Subcutaneous adipose tissue (tissue), 4 donors: ENCODE measurements around the gene SEMA4G. TPM values are rescaled to one million over a fixed set of nuclear protein-coding genes. Genes with fewer than 3 reads are reported as not detected.

Source experiments
- small RNA-seq: library from RNA; depleted of rRNA; stranded (forward); fragments of <200 nt; gene quantifications from one replicate; pipeline ENCODE3, GENCODE V24; 2016
- total RNA-seq, 4 donors: library from RNA; depleted of rRNA; stranded (reverse); fragments of >200 nt; gene quantifications; one replicate each; pipeline ENCODE4 v1.1.0, GENCODE V29; 2016
- TF ChIP-seq, protein P1 (sequence below): fragments of 450-650 bp; IDR thresholded peaks from one replicate; pipeline ENCODE4 v1.5.1; 2016; ENCODE audit warnings: low read depth, mild to moderate bottlenecking, control low read depth, antibody characterized with exemption, moderate library complexity

Gene SEMA4G
- total RNA-seq, 4 donors from 2014 or later = under 0.01 to 5.7 (median 0.51) TPM; not detected in 1

DNA sequence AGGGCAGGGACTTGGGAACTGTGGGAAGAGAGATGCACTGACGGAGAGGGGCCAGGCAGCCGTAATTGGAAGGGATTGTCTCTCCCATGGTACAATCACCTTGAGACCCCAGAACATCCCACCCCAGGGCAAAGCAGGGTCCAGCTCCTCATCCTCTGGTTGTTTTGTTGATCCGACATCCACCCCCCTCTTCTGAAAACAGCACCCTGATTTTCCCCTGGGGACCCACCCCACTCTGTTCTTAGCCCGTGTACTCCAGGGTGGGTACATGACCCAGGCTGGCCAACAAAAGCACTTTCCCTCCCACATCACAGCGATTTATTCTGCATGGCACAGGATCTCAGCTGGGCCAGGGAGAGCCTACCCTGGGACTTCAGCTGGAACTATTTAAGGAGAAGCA lies 47.5 kb downstream of the SEMA4G start:
- TF ChIP-seq, protein P1, sequence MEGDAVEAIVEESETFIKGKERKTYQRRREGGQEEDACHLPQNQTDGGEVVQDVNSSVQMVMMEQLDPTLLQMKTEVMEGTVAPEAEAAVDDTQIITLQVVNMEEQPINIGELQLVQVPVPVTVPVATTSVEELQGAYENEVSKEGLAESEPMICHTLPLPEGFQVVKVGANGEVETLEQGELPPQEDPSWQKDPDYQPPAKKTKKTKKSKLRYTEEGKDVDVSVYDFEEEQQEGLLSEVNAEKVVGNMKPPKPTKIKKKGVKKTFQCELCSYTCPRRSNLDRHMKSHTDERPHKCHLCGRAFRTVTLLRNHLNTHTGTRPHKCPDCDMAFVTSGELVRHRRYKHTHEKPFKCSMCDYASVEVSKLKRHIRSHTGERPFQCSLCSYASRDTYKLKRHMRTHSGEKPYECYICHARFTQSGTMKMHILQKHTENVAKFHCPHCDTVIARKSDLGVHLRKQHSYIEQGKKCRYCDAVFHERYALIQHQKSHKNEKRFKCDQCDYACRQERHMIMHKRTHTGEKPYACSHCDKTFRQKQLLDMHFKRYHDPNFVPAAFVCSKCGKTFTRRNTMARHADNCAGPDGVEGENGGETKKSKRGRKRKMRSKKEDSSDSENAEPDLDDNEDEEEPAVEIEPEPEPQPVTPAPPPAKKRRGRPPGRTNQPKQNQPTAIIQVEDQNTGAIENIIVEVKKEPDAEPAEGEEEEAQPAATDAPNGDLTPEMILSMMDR = no peak

DNA sequence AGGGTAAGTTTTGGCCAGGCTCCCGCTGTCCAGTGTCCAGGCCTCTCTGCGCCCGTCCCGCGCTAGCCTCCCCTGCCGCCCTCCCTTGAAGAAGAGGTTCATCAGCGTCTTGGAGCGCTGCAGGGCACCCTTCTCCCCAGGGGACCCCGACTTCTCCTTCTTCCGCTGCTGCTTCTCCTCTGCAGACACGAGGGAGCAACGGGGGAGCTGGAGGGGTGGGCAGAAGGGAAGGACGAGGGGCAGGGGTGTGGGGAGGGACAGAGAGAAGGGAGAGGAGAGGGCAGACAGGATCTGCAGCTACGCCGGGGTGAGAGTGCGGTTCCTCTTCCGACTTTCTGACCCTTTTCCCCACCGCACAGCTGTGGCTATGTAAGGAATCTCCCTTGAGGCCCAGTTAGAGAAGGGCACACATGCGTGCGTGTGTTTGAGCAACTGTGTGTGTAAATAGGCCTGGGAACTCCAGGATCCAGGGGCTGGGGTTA lies 48.9 kb downstream of the SEMA4G start:
- TF ChIP-seq, protein P1 = no peak

DNA sequence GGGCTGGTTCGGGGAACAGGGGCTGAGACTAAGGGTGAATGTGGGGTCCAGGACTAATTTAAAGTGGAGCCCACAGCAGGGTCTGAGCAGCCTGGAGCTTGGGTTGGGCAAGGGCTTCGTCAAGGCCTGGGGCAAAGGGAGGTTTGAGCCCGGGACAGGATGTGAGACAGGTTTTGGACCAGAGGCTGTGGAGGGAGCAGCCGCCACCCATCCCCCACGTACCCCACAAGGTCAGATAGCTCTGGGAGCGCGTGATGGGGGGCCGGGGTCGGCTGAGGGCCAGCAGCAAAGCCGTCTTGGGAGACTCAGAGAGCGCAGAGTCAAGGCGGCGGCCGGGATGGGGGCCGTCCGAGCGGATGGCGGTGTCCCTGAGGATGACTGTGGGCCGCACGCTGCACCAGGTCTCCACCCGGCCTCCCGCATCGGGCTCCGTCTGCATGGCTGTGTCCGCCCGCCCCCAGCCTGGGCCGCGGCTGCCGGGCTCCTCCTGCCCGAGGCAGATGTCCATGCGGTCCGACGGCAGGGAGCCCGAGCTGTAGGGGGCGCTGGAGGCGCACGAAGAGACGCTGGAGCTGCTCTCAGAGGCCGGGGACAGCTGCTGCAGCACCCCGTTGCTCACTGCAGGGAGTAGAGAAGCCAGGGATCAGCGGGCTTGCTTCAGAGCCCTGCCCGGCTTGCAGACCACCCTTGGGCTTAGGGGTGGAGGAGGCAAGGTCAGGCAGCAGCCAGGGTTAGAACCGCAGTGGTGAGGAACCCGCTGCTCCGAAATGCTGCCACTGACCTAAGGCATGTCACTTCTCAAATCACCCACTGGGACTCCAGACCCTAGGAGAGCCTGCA lies 49.5 kb downstream of the SEMA4G start:
- TF ChIP-seq, protein P1 = no peak

Small RNA genes within 50 kb of the gene (small RNA-seq; reads per million reads assigned to genes)
- gene MIR608 = not detected

Other genes starting within 250 kb of the SEMA4G start
- gene PAX2, start 223.9 kb upstream of the SEMA4G start, total RNA-seq = not detected
- 10 to 100 TPM; 24.9 to 32.6 (median 28.5) TPM for gene SLF2, start 56.5 kb upstream of the SEMA4G start, total RNA-seq
- 10 to 100 TPM; 57.3 to 86.7 (median 65.3) TPM for gene MRPL43, start 18.0 kb downstream of the SEMA4G start, total RNA-seq
- 1 to 10 TPM; 2.4 to 6.2 (median 3.3) TPM for gene TWNK, start 18.0 kb downstream of the SEMA4G start, total RNA-seq
- 100 to 1,000 TPM in 1 of 4 donors, 10 to 100 TPM in 3; 27.4 to 130 (median 45.2) TPM for gene LZTS2, start 30.3 kb downstream of the SEMA4G start, total RNA-seq
- 1 to 10 TPM in 2 of 4 donors, under 1 TPM in 2; 0.22 to 1.7 (median 0.92) TPM for gene PDZD7, start 61.6 kb downstream of the SEMA4G start, total RNA-seq
- 100 to 1,000 TPM in 2 of 4 donors, 10 to 100 TPM in 2; 26.9 to 131 (median 101) TPM for gene SFXN3, start 61.7 kb downstream of the SEMA4G start, total RNA-seq
- gene KAZALD1, start 92.5 kb downstream of the SEMA4G start, total RNA-seq = 1 to 10 TPM in 3 of 4 donors, under 1 TPM in 1; 0.98 to 4.9 (median 3.7) TPM
- gene TLX1, start 161.8 kb downstream of the SEMA4G start, total RNA-seq = not detected